ENCODE results near the gene ZBED1.
"Not testable (repeated sequence)": the region's sequence is repeated elsewhere in the genome, so short reads cannot be mapped to it uniquely, and the experiment has no call there.

DNA sequence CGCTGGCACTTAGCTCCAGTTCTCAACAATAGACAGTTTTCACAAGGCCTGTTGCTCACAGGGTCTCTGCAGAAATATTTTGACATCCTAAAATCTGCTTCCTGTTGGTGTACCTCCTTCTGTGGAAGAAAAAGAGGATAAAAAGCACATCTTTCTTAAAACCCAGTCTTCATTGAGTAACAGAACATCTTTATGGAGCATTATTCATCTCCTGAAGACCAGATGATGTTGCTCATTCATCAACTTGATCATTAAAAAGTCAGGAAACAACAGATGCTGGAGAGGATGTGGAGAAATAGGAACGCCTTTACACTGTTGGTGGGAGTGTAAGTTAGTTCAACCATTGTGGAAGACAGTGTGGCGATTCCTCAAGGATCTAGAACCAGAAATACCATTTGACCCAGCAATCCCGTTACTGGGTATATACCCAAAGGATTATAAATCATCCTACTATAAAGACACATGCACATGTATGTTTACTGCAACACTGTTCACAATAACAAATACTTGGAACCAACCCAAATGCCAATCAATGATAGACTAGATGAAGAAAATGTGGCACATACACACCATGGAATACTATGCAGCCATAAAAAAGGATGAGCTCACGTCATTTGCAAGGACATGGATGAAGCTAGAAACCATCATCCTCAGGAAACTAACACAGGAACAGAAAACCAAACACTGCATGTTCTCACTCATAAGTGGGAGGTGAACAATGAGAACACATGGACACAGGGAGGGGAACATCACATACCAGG, 33.7 kb upstream of the ZBED1 start:
- not testable (repeated sequence) for TF ChIP-seq SUZ12 (IDR thresholded peaks at IDR 0.05; ENCODE audit: extremely low read depth, insufficient read depth, insufficient read length); ZNF274 (IDR thresholded peaks at IDR 0.05; ENCODE audit: low read depth, low read length)
